VCaP (cell line): Measurements from ENCODE around the gene FTO.
A peak's percentile ranks its signal among the peaks of the same experiment; 100 is the strongest.
"Not testable (repeated sequence)": the region's sequence is repeated elsewhere in the genome, so short reads cannot be mapped to it uniquely, and the experiment has no call there.

Experiments
- H3K27ac ChIP-seq: fragments of 450-650 bp; 2 replicates; pipeline ENCODE4 v1.5.1; 2017
- CTCF ChIP-seq: fragments of 450-650 bp; conservative IDR thresholded peaks from 2 replicates; pipeline ENCODE4 v1.5.1; 2017; ENCODE audit warnings: mild to moderate bottlenecking, moderate library complexity

Gene FTO

GRCh38 chr16:53690771-53691170 lies 13.2 kb upstream of the FTO start:
- no peak overlapping the region for H3K27ac ChIP-seq
- TF ChIP-seq CTCF, result no peak

- peak; percentile 75 for TF ChIP-seq CTCF
- H3K27ac ChIP-seq, result no peak overlapping the region
Measured at GRCh38 chr16:53692146-53692545, 11.8 kb upstream of the FTO start.

- peak overlapping the region; percentile 38; the same call in 1 of the 2 replicates for H3K27ac ChIP-seq
- no peak for TF ChIP-seq CTCF
Measured at GRCh38 chr16:53693320-53693719, 10.6 kb upstream of the FTO start.

GRCh38 chr16:53695070-53695469 lies 8.9 kb upstream of the FTO start:
- H3K27ac ChIP-seq, result no peak overlapping the region
- TF ChIP-seq CTCF, result no peak

GRCh38 chr16:53698271-53698670 lies 5.7 kb upstream of the FTO start:
- not testable (repeated sequence) for H3K27ac ChIP-seq

- no peak for TF ChIP-seq CTCF
- peak overlapping the region; percentile 50; the same call in 1 of the 2 replicates for H3K27ac ChIP-seq
Measured at GRCh38 chr16:53704445-53704813, 473 bp downstream of the FTO start.

- no peak for TF ChIP-seq CTCF
- H3K27ac ChIP-seq, result no peak overlapping the region
Measured at GRCh38 chr16:53707671-53708070, 3.7 kb downstream of the FTO start.

GRCh38 chr16:53708490-53708889 lies 4.5 kb downstream of the FTO start:
- no peak overlapping the region for H3K27ac ChIP-seq
- no peak for TF ChIP-seq CTCF
